ENCODE results near the gene KCNQ1. TPM values are rescaled to one million over a fixed set of nuclear protein-coding genes. Genes with fewer than 3 reads are reported as not detected.

KCNQ1 gene
- polyA plus RNA-seq, 2 donors, result 0.31 to 0.52 TPM

GRCh38 chr11:2554338-2555207, 109.8 kb downstream of the KCNQ1 start:
- H3K4me1 ChIP-seq (ENCODE audit: control insufficient read depth in 2 of 2, insufficient read depth in 2 of 2, low read length in 1 of 2), result peaks cover 0 to 3% of the 10 kb centered on the region in 2 donors
- no peaks in the 10 kb centered on the region for H3K27me3 ChIP-seq (ENCODE audit: control insufficient read depth in 1 of 2, insufficient read depth in 2 of 2, low read length in 2 of 2)
- no peak overlapping the region for H3K27ac ChIP-seq (ENCODE audit: low read depth in 2 of 2, low read length in 1 of 2)
- H3K4me3 ChIP-seq (ENCODE audit: low read depth in 1 of 2, low read length in 2 of 2), result no peak overlapping the region
- 87 to 88% methylated on average over 16 of the region's 16 CpGs for WGBS, 2 donors
- H3K36me3 ChIP-seq (ENCODE audit: control insufficient read depth in 2 of 2, insufficient read depth in 2 of 2, low read length in 1 of 2), result no peaks in the 10 kb centered on the region
- H3K9me3 ChIP-seq (ENCODE audit: control insufficient read depth in 2 of 2, insufficient read depth in 1 of 2, low read depth in 1 of 2, low read length in 1 of 2), result no peaks in the 10 kb centered on the region

GRCh38 chr11:2555336-2555735, 110.5 kb downstream of the KCNQ1 start:
- Histone ChIP-seq H3K36me3 (ENCODE audit: control insufficient read depth in 2 of 2, insufficient read depth in 2 of 2, low read length in 1 of 2) (no peaks in the 10 kb centered on the region), H3K4me3 (ENCODE audit: low read depth in 1 of 2, low read length in 2 of 2) (no peak overlapping the region), H3K9me3 (ENCODE audit: control insufficient read depth in 2 of 2, insufficient read depth in 1 of 2, low read depth in 1 of 2, low read length in 1 of 2) (no peaks in the 10 kb centered on the region), H3K4me1 (ENCODE audit: control insufficient read depth in 2 of 2, insufficient read depth in 2 of 2, low read length in 1 of 2) (peaks cover 0 to 1% of the 10 kb centered on the region in 2 donors), H3K27me3 (ENCODE audit: control insufficient read depth in 1 of 2, insufficient read depth in 2 of 2, low read length in 2 of 2) (no peaks in the 10 kb centered on the region), H3K27ac (ENCODE audit: low read depth in 2 of 2, low read length in 1 of 2) (no peak overlapping the region)
- 90% methylated on average over 11 of the region's 11 CpGs for WGBS, 2 donors

- H3K9me3 ChIP-seq (ENCODE audit: control insufficient read depth in 2 of 2, insufficient read depth in 1 of 2, low read depth in 1 of 2, low read length in 1 of 2), result no peaks in the 10 kb centered on the region
- H3K4me1 ChIP-seq (ENCODE audit: control insufficient read depth in 2 of 2, insufficient read depth in 2 of 2, low read length in 1 of 2), result no peaks in the 10 kb centered on the region
- H3K36me3 ChIP-seq (ENCODE audit: control insufficient read depth in 2 of 2, insufficient read depth in 2 of 2, low read length in 1 of 2), result no peaks in the 10 kb centered on the region
- 90 to 95% methylated on average over 12 of the region's 12 CpGs for WGBS, 2 donors
- H3K27me3 ChIP-seq (ENCODE audit: control insufficient read depth in 1 of 2, insufficient read depth in 2 of 2, low read length in 2 of 2), result no peaks in the 10 kb centered on the region
- no peak overlapping the region for H3K27ac ChIP-seq (ENCODE audit: low read depth in 2 of 2, low read length in 1 of 2)
- no peak overlapping the region for H3K4me3 ChIP-seq (ENCODE audit: low read depth in 1 of 2, low read length in 2 of 2)
Measured at GRCh38 chr11:2555891-2556290, 111.1 kb downstream of the KCNQ1 start.

- Histone ChIP-seq H3K36me3 (ENCODE audit: control insufficient read depth in 2 of 2, insufficient read depth in 2 of 2, low read length in 1 of 2) (no peaks in the 10 kb centered on the region), H3K27ac (ENCODE audit: low read depth in 2 of 2, low read length in 1 of 2) (no peak overlapping the region), H3K27me3 (ENCODE audit: control insufficient read depth in 1 of 2, insufficient read depth in 2 of 2, low read length in 2 of 2) (no peaks in the 10 kb centered on the region), H3K4me1 (ENCODE audit: control insufficient read depth in 2 of 2, insufficient read depth in 2 of 2, low read length in 1 of 2) (no peaks in the 10 kb centered on the region), H3K9me3 (ENCODE audit: control insufficient read depth in 2 of 2, insufficient read depth in 1 of 2, low read depth in 1 of 2, low read length in 1 of 2) (no peaks in the 10 kb centered on the region), H3K4me3 (ENCODE audit: low read depth in 1 of 2, low read length in 2 of 2) (no peak overlapping the region)
- WGBS, 2 donors, result 97 to 98% methylated on average over 4 of the region's 4 CpGs
Measured at GRCh38 chr11:2557381-2557780, 112.6 kb downstream of the KCNQ1 start.

- Histone ChIP-seq H3K4me3 (ENCODE audit: low read depth in 1 of 2, low read length in 2 of 2) (no peak overlapping the region), H3K9me3 (ENCODE audit: control insufficient read depth in 2 of 2, insufficient read depth in 1 of 2, low read depth in 1 of 2, low read length in 1 of 2) (no peaks in the 10 kb centered on the region), H3K27me3 (ENCODE audit: control insufficient read depth in 1 of 2, insufficient read depth in 2 of 2, low read length in 2 of 2) (no peaks in the 10 kb centered on the region), H3K36me3 (ENCODE audit: control insufficient read depth in 2 of 2, insufficient read depth in 2 of 2, low read length in 1 of 2) (no peaks in the 10 kb centered on the region), H3K4me1 (ENCODE audit: control insufficient read depth in 2 of 2, insufficient read depth in 2 of 2, low read length in 1 of 2) (no peaks in the 10 kb centered on the region), H3K27ac (ENCODE audit: low read depth in 2 of 2, low read length in 1 of 2) (no peak overlapping the region)
- WGBS, 2 donors, result 95 to 96% methylated on average over 17 of the region's 17 CpGs
Measured at GRCh38 chr11:2558397-2558796, 113.6 kb downstream of the KCNQ1 start.

GRCh38 chr11:2558861-2559526, 114.2 kb downstream of the KCNQ1 start:
- no peak overlapping the region for H3K4me3 ChIP-seq (ENCODE audit: low read depth in 1 of 2, low read length in 2 of 2)
- no peaks in the 10 kb centered on the region for H3K36me3 ChIP-seq (ENCODE audit: control insufficient read depth in 2 of 2, insufficient read depth in 2 of 2, low read length in 1 of 2)
- no peaks in the 10 kb centered on the region for H3K4me1 ChIP-seq (ENCODE audit: control insufficient read depth in 2 of 2, insufficient read depth in 2 of 2, low read length in 1 of 2)
- H3K27me3 ChIP-seq (ENCODE audit: control insufficient read depth in 1 of 2, insufficient read depth in 2 of 2, low read length in 2 of 2), result no peaks in the 10 kb centered on the region
- WGBS, 2 donors, result 89 to 92% methylated on average over 13 of the region's 13 CpGs
- no peaks in the 10 kb centered on the region for H3K9me3 ChIP-seq (ENCODE audit: control insufficient read depth in 2 of 2, insufficient read depth in 1 of 2, low read depth in 1 of 2, low read length in 1 of 2)
- no peak overlapping the region for H3K27ac ChIP-seq (ENCODE audit: low read depth in 2 of 2, low read length in 1 of 2)

GRCh38 chr11:2559527-2560311, 114.9 kb downstream of the KCNQ1 start:
- WGBS, 2 donors, result 79 to 81% methylated on average over 28 of the region's 28 CpGs
- Histone ChIP-seq H3K4me1 (ENCODE audit: control insufficient read depth in 2 of 2, insufficient read depth in 2 of 2, low read length in 1 of 2) (no peaks in the 10 kb centered on the region), H3K27me3 (ENCODE audit: control insufficient read depth in 1 of 2, insufficient read depth in 2 of 2, low read length in 2 of 2) (no peaks in the 10 kb centered on the region), H3K27ac (ENCODE audit: low read depth in 2 of 2, low read length in 1 of 2) (no peak overlapping the region), H3K36me3 (ENCODE audit: control insufficient read depth in 2 of 2, insufficient read depth in 2 of 2, low read length in 1 of 2) (no peaks in the 10 kb centered on the region), H3K4me3 (ENCODE audit: low read depth in 1 of 2, low read length in 2 of 2) (no peak overlapping the region), H3K9me3 (ENCODE audit: control insufficient read depth in 2 of 2, insufficient read depth in 1 of 2, low read depth in 1 of 2, low read length in 1 of 2) (no peaks in the 10 kb centered on the region)

GRCh38 chr11:2561696-2562581, 117.1 kb downstream of the KCNQ1 start:
- H3K4me1 ChIP-seq (ENCODE audit: control insufficient read depth in 2 of 2, insufficient read depth in 2 of 2, low read length in 1 of 2), result no peaks in the 10 kb centered on the region
- H3K27ac ChIP-seq (ENCODE audit: low read depth in 2 of 2, low read length in 1 of 2), result no peak overlapping the region
- 81 to 85% methylated on average over 22 to 27 of the region's 27 CpGs for WGBS, 2 donors

GRCh38 chr11:2562890-2563212, 118.0 kb downstream of the KCNQ1 start:
- no peaks in the 10 kb centered on the region for H3K36me3 ChIP-seq (ENCODE audit: control insufficient read depth in 2 of 2, insufficient read depth in 2 of 2, low read length in 1 of 2)
- H3K4me3 ChIP-seq (ENCODE audit: low read depth in 1 of 2, low read length in 2 of 2), result no peak overlapping the region
- no peaks in the 10 kb centered on the region for H3K27me3 ChIP-seq (ENCODE audit: control insufficient read depth in 1 of 2, insufficient read depth in 2 of 2, low read length in 2 of 2)
- no peaks in the 10 kb centered on the region for H3K9me3 ChIP-seq (ENCODE audit: control insufficient read depth in 2 of 2, insufficient read depth in 1 of 2, low read depth in 1 of 2, low read length in 1 of 2)
- no peak overlapping the region for H3K27ac ChIP-seq (ENCODE audit: low read depth in 2 of 2, low read length in 1 of 2)
- WGBS, 2 donors, result 87 to 88% methylated on average over 6 of the region's 6 CpGs
- no peaks in the 10 kb centered on the region for H3K4me1 ChIP-seq (ENCODE audit: control insufficient read depth in 2 of 2, insufficient read depth in 2 of 2, low read length in 1 of 2)

More at GRCh38 chr11:2561696-2562581, 117.1 kb downstream of the KCNQ1 start:
- no peaks in the 10 kb centered on the region for H3K27me3 ChIP-seq (ENCODE audit: control insufficient read depth in 1 of 2, insufficient read depth in 2 of 2, low read length in 2 of 2)
- no peaks in the 10 kb centered on the region for H3K36me3 ChIP-seq (ENCODE audit: control insufficient read depth in 2 of 2, insufficient read depth in 2 of 2, low read length in 1 of 2)
- H3K4me3 ChIP-seq (ENCODE audit: low read depth in 1 of 2, low read length in 2 of 2), result no peak overlapping the region
- H3K9me3 ChIP-seq (ENCODE audit: control insufficient read depth in 2 of 2, insufficient read depth in 1 of 2, low read depth in 1 of 2, low read length in 1 of 2), result no peaks in the 10 kb centered on the region

Measured in esophagus (tissue), 2 donors.